Liver (tissue), 9 donors: ENCODE data around the gene RHBDD3. TPM values are rescaled to one million over a fixed set of nuclear protein-coding genes. Genes with fewer than 3 reads are reported as not detected.
A peak's percentile ranks its signal among the peaks of the same experiment; 100 is the strongest.

Experiments used
- DNase-seq: peaks from one replicate; pipeline ENCODE4 v3.0.0-alpha.2; 2017; ENCODE audit warnings: low spot score
- H3K27ac ChIP-seq, 2 donors: one replicate each; pipeline ENCODE4 v1.7.0; 2013; ENCODE audit warnings: inconsistent platforms in 2 of 2, low read length in 2 of 2, control low read depth in 1 of 2, low read depth in 1 of 2, mild to moderate bottlenecking in 1 of 2
- H3K27me3 ChIP-seq, 4 donors: one replicate each; pipeline versions ENCODE4 v1.6.1 to v1.7.0; 2013; ENCODE audit warnings: low read length in 3 of 4, inconsistent platforms in 1 of 4, mild to moderate bottlenecking in 1 of 4, moderate library complexity in 1 of 4; ENCODE audit not compliant: control insufficient read depth in 4 of 4, insufficient read depth in 4 of 4
- H3K36me3 ChIP-seq, 4 donors: one replicate each; pipeline versions ENCODE4 v1.6.1 to v1.7.0; 2013; ENCODE audit warnings: low read length in 3 of 4, mild to moderate bottlenecking in 3 of 4, low read depth in 1 of 4, moderate library complexity in 1 of 4; ENCODE audit not compliant: control insufficient read depth in 4 of 4, insufficient read depth in 3 of 4
- H3K4me1 ChIP-seq, 4 donors: one replicate each; pipeline versions ENCODE4 v1.6.1 to v1.7.0; 2013; ENCODE audit warnings: low read length in 3 of 4, mild to moderate bottlenecking in 3 of 4, moderate library complexity in 1 of 4; ENCODE audit not compliant: control insufficient read depth in 4 of 4, insufficient read depth in 4 of 4
- H3K4me3 ChIP-seq, 3 donors: one replicate each; pipeline versions ENCODE4 v1.6.1 to v1.7.0; 2013; ENCODE audit warnings: low read length in 3 of 3, control low read depth in 1 of 3, low read depth in 1 of 3, mild to moderate bottlenecking in 1 of 3
- H3K9ac ChIP-seq, 2 donors: one replicate each; pipeline ENCODE4 v1.7.0; 2013; ENCODE audit warnings: low read length in 2 of 2, mild to moderate bottlenecking in 2 of 2, moderate library complexity in 2 of 2, control low read depth in 1 of 2, low read depth in 1 of 2
- H3K9me3 ChIP-seq, 4 donors: one replicate each; pipeline versions ENCODE4 v1.6.1 to v1.7.0; 2013; ENCODE audit warnings: low read length in 3 of 4; ENCODE audit not compliant: control insufficient read depth in 4 of 4
- ATF3 ChIP-seq: IDR thresholded peaks from 2 replicates; pipeline ENCODE4 v1.6.1; 2016; ENCODE audit warnings: antibody characterized with exemption
- CTCF ChIP-seq: fragments of 150-350 bp; IDR thresholded peaks from 2 replicates; pipeline ENCODE4 v1.5.1; 2017; ENCODE audit warnings: improper control_type of control experiment, low read depth, low read length; ENCODE audit not compliant: missing input control
- EGR1 ChIP-seq, 2 donors: IDR thresholded peaks; 2 replicates each; pipeline ENCODE4 v1.6.1; 2016 to 2018; ENCODE audit warnings: antibody characterized with exemption in 2 of 2, low read depth in 2 of 2
- FOXA1 ChIP-seq: IDR thresholded peaks from 2 replicates; pipeline ENCODE4 v1.6.1; 2016; ENCODE audit warnings: antibody characterized with exemption
- FOXA2 ChIP-seq: IDR thresholded peaks from 2 replicates; pipeline ENCODE4 v1.6.1; 2016; ENCODE audit warnings: antibody characterized with exemption
- GABPA ChIP-seq, 2 donors: IDR thresholded peaks in 1 of 2; conservative IDR thresholded peaks in 1 of 2; 2 replicates each; pipeline ENCODE4 v1.6.1; 2016; ENCODE audit warnings: antibody characterized with exemption in 2 of 2, mild to moderate bottlenecking in 1 of 2, moderate library complexity in 1 of 2
- HNF4A ChIP-seq, 2 donors: conservative IDR thresholded peaks; 2 replicates each; pipeline ENCODE4 v1.6.1; 2016; ENCODE audit warnings: antibody characterized with exemption in 2 of 2, mild to moderate bottlenecking in 2 of 2
- HNF4G ChIP-seq: IDR thresholded peaks from 2 replicates; pipeline ENCODE4 v1.6.1; 2016; ENCODE audit warnings: antibody characterized with exemption
- JUND ChIP-seq, 2 donors: IDR thresholded peaks; 2 replicates each; pipeline ENCODE4 v1.6.1; 2016; ENCODE audit warnings: antibody characterized with exemption in 2 of 2
- MAX ChIP-seq: IDR thresholded peaks from 2 replicates; pipeline ENCODE4 v1.6.1; 2016; ENCODE audit warnings: antibody characterized with exemption
- NR2F2 ChIP-seq: IDR thresholded peaks from 2 replicates; pipeline ENCODE4 v1.6.1; 2016; ENCODE audit warnings: antibody characterized with exemption
- RAD21 ChIP-seq, 2 donors: IDR thresholded peaks; 2 replicates each; pipeline ENCODE4 v1.6.1; 2016; ENCODE audit warnings: antibody characterized with exemption in 2 of 2, mild to moderate bottlenecking in 2 of 2
- REST ChIP-seq: IDR thresholded peaks from 2 replicates; pipeline ENCODE4 v1.6.1; 2016; ENCODE audit warnings: antibody characterized with exemption, mild to moderate bottlenecking
- RXRA ChIP-seq, 2 donors: IDR thresholded peaks; 2 replicates each; pipeline ENCODE4 v1.6.1; 2017 to 2018; ENCODE audit warnings: antibody characterized with exemption in 2 of 2, mild to moderate bottlenecking in 1 of 2
- SP1 ChIP-seq: IDR thresholded peaks from 2 replicates; pipeline ENCODE4 v1.6.1; 2018; ENCODE audit warnings: antibody characterized with exemption, mild to moderate bottlenecking
- TAF1 ChIP-seq: conservative IDR thresholded peaks from 2 replicates; pipeline ENCODE4 v1.6.1; 2016; ENCODE audit warnings: antibody characterized with exemption, mild to moderate bottlenecking
- YY1 ChIP-seq: IDR thresholded peaks from 2 replicates; pipeline ENCODE4 v1.6.1; 2016; ENCODE audit warnings: antibody characterized with exemption, mild to moderate bottlenecking
- ZBTB33 ChIP-seq: IDR thresholded peaks from 2 replicates; pipeline ENCODE4 v1.6.1; 2016; ENCODE audit warnings: antibody characterized with exemption
- WGBS: extraction: QIAGEN DNeasy Blood & Tissue Kit; methylation state at CpG from one replicate; pipeline ENCODE4 v1.1.7; 2013; 5-methylcytosine and 5-hydroxymethylcytosine counted together
- polyA plus RNA-seq, 2 donors: library from polyadenylated mRNA; stranded (reverse) in 1 of 2; unstranded in 1 of 2; fragments of 200-250 nt in 1 of 2; fragments of >200 nt in 1 of 2; fragmentation: Nextera tagmentation in 1 of 2; extraction: Ambion mirVana in 1 of 2; gene quantifications; one replicate each; pipeline versions ENCODE4 v1.2.1 to v1.2.3, GENCODE V29; 2013 to 2015
- total RNA-seq, 2 donors: library from RNA; depleted of rRNA; stranded (reverse); fragments of >200 nt; gene quantifications; one replicate each; pipeline ENCODE4 v1.2.3, GENCODE V29; 2014
- donor health status: healthy.
- donor health status: healthy.
- donor health status: healthy.
- donor health status: healthy.
- donor health status: healthy.

The RHBDD3 gene
- total and polyA plus RNA-seq, 4 donors: 14.3 to 26.5 (median 18.3) TPM

GRCh38 chr22:29269731-29270474, 2.1 kb upstream of the RHBDD3 start:
- no peak for TF ChIP-seq RAD21 (IDR thresholded peaks at IDR 0.05)
- TF ChIP-seq ATF3: no peak
- no peak for TF ChIP-seq NR2F2
- TF ChIP-seq GABPA (IDR thresholded peaks at IDR 0.05 in 1 of 2, conservative IDR thresholded peaks at IDR 0.05 in 1 of 2): no peak
- TF ChIP-seq TAF1: no peak
- no peak for TF ChIP-seq JUND (IDR thresholded peaks at IDR 0.05)
- TF ChIP-seq SP1: no peak
- no peak for TF ChIP-seq YY1
- no peak for TF ChIP-seq RXRA (IDR thresholded peaks at IDR 0.05)
- no peak for TF ChIP-seq MAX
- TF ChIP-seq ZBTB33: no peak
- DNase-seq: no peak
- Histone ChIP-seq H3K36me3 (peaks cover 4 to 31% (median 27%) of the 10 kb centered on the region in 4 donors), H3K27me3 (no peaks in the 10 kb centered on the region), H3K4me3 (peak overlapping the region; percentile 77 to 83 (median 79)), H3K27ac (peak overlapping the region; percentile 97 to 99), H3K9ac (peak overlapping the region; percentile 91 to 93), H3K4me1 (peaks cover 4 to 69% (median 57%) of the 10 kb centered on the region in 4 donors), H3K9me3 (no peaks in the 10 kb centered on the region)
- 8% methylated on average over 13 of the region's 13 CpGs for WGBS

GRCh38 chr22:29269230-29269604, 1.4 kb upstream of the RHBDD3 start:
- Histone ChIP-seq H3K9ac (peak overlapping the region; percentile 91 to 93), H3K4me1 (peaks cover 4 to 65% (median 52%) of the 10 kb centered on the region in 4 donors), H3K27me3 (no peaks in the 10 kb centered on the region), H3K9me3 (no peaks in the 10 kb centered on the region), H3K36me3 (peaks cover 4 to 27% (median 21%) of the 10 kb centered on the region in 4 donors), H3K4me3 (peak overlapping the region; percentile 77 to 83 (median 79)), H3K27ac (peak overlapping the region; percentile 97 to 99)
- TF ChIP-seq HNF4G (no peak), FOXA1 (no peak), JUND (IDR thresholded peaks at IDR 0.05) (no peak), TAF1 (no peak), ZBTB33 (no peak), NR2F2 (no peak), REST (no peak), HNF4A (conservative IDR thresholded peaks at IDR 0.05) (no peak), MAX (no peak), CTCF (no peak), FOXA2 (no peak), EGR1 (IDR thresholded peaks at IDR 0.05; ENCODE audit: low read depth in 2 of 2) (no peak), SP1 (no peak), GABPA (IDR thresholded peaks at IDR 0.05 in 1 of 2, conservative IDR thresholded peaks at IDR 0.05 in 1 of 2) (no peak), RXRA (IDR thresholded peaks at IDR 0.05) (no peak), RAD21 (IDR thresholded peaks at IDR 0.05) (no peak), ATF3 (no peak), YY1 (no peak)
- DNase-seq: no peak
- WGBS: 1% methylated on average over 14 of the region's 14 CpGs
